ENCODE measurements around the gene CALHM5. TPM values are rescaled to one million over a fixed set of nuclear protein-coding genes. Genes with fewer than 3 reads are reported as not detected.

CALHM5 gene
- total and polyA plus RNA-seq, 7 donors = 0.52 to 1.2 (median 0.81) TPM

DNA sequence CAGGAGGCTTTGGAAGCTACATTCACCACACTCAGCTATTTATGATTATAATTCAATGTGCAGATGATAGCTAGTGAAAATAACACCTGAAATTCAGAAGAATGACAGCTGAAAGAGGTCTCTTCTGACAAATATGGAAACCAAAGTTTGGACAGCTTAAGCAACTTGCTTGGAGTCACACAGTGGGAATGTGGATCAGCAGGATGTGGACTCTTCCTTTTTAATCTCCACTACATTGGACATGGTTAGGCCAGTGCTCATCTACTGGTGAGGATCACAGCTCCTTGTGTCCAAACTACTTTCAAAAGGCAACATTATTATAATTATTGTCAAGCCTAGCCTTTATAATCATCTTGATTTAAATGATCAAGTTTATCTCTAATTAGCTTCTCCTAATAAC is 23.7 kb downstream of the CALHM5 start:
- DNase-seq (no peak), ATAC-seq (no peak)
- Histone ChIP-seq H3K9me3 (no peaks in the 10 kb centered on the region), H3K27me3 (ENCODE audit: insufficient read depth in 3 of 3, low read length in 2 of 3) (no peaks in the 10 kb centered on the region), H3K27ac (no peak overlapping the region), H3K4me1 (peaks cover 3% of the 10 kb centered on the region), H3K4me3 (no peak overlapping the region), H3K36me3 (ENCODE audit: insufficient read depth in 1 of 2, low read depth in 1 of 2) (no peaks in the 10 kb centered on the region)
- TF ChIP-seq, protein P1, sequence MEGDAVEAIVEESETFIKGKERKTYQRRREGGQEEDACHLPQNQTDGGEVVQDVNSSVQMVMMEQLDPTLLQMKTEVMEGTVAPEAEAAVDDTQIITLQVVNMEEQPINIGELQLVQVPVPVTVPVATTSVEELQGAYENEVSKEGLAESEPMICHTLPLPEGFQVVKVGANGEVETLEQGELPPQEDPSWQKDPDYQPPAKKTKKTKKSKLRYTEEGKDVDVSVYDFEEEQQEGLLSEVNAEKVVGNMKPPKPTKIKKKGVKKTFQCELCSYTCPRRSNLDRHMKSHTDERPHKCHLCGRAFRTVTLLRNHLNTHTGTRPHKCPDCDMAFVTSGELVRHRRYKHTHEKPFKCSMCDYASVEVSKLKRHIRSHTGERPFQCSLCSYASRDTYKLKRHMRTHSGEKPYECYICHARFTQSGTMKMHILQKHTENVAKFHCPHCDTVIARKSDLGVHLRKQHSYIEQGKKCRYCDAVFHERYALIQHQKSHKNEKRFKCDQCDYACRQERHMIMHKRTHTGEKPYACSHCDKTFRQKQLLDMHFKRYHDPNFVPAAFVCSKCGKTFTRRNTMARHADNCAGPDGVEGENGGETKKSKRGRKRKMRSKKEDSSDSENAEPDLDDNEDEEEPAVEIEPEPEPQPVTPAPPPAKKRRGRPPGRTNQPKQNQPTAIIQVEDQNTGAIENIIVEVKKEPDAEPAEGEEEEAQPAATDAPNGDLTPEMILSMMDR (IDR thresholded peaks at IDR 0.05) = no peak
- intact Hi-C loops (cut with DNase I) = loop anchor here (5.0 to 10.0 kb wide), 2 partner anchors 112 to 170 kb away; no protein-coding TSS in a partner anchor

DNA sequence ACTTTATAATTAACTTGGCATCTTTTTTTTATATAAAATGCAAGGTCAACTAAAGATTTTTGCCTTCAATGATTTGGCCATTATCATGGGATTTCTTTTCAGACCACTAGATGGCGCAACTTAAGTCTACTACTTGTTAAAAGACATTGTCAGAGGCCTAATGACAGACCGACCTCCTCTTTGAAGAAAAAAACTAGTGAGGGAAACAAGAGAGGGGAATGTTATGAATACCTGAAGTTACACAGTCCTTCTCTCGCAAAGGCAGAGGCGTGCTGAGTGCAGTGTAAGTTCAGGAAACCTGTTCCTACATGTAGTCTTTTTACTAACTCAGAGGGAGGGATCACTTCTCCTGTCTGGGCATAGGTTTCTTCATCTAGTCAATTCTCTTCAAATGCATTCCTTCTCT is 24.8 kb downstream of the CALHM5 start:
- ATAC-seq = peak; percentile 46 to 83 (median 52)
- Histone ChIP-seq H3K36me3 (ENCODE audit: insufficient read depth in 1 of 2, low read depth in 1 of 2) (no peaks in the 10 kb centered on the region), H3K27me3 (ENCODE audit: insufficient read depth in 3 of 3, low read length in 2 of 3) (no peaks in the 10 kb centered on the region), H3K4me3 (no peak overlapping the region), H3K27ac (no peak overlapping the region), H3K4me1 (peaks cover 3% of the 10 kb centered on the region), H3K9me3 (no peaks in the 10 kb centered on the region)
- TF ChIP-seq, protein P1 (IDR thresholded peaks at IDR 0.05) = peak; percentile 74
- 15 to 20% (median 19%) methylated on average over 4 of the region's 4 CpGs for WGBS, 3 donors
- intact Hi-C loops (cut with DNase I) = loop anchor here (2.0 to 10.0 kb wide), 3 partner anchors 25 to 171 kb away; no protein-coding TSS in a partner anchor
- no peak for DNase-seq

DNA sequence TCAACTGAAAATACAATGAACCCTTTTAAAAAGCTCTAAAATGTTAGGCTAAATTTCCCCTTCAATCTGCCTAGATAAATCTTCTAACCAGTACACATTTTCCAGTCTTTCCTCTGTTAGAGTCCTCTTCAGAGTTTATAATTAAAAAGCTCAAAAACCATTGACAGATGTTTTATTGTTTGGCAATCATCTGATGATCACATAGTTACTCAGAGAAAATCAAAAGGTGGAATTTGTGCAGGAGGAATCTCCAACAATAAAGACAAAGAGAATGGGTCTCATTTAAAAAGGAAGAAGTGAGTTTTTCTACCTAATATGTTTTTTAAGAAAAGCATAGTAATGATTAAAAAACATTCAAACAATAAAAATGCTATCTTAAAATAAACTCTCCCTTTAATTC is 31.0 kb downstream of the CALHM5 start:
- no peak for DNase-seq
- Histone ChIP-seq H3K4me3 (no peak overlapping the region), H3K27ac (no peak overlapping the region), H3K9me3 (no peaks in the 10 kb centered on the region), H3K27me3 (ENCODE audit: insufficient read depth in 3 of 3, low read length in 2 of 3) (no peaks in the 10 kb centered on the region), H3K4me1 (no peaks in the 10 kb centered on the region), H3K36me3 (ENCODE audit: insufficient read depth in 1 of 2, low read depth in 1 of 2) (no peaks in the 10 kb centered on the region)
- intact Hi-C loops (cut with DNase I) = no loop called here
- ATAC-seq = no peak
- TF ChIP-seq, protein P1 (IDR thresholded peaks at IDR 0.05) = no peak

DNA sequence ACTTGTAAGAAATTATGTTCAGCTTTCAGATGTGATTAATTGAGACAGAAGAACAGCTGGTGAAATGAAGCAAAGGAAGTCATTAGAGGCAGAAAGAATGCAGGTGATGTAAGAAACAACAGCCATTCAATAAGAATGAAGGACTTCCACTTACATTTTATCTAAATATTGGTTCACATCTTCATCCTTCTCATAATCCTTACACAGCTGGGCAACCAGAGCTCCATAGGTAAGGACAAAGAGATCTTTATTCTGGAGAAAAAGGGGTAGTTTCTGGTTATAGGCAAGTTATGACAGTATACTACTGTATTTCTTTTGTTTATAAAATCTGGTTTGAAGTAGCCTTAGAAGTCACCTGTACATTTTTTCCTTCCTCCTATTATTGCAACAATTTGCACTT is 31.7 kb downstream of the CALHM5 start:
- no peaks in the 10 kb centered on the region for H3K27me3 ChIP-seq (ENCODE audit: insufficient read depth in 3 of 3, low read length in 2 of 3)
- TF ChIP-seq, protein P1 (IDR thresholded peaks at IDR 0.05) = no peak
- no peaks in the 10 kb centered on the region for H3K36me3 ChIP-seq (ENCODE audit: insufficient read depth in 1 of 2, low read depth in 1 of 2)
- ATAC-seq (no peak), DNase-seq (no peak)
- H3K9me3 ChIP-seq = no peaks in the 10 kb centered on the region
- no peak overlapping the region for H3K27ac ChIP-seq
- intact Hi-C loops (cut with DNase I) = no loop called here
- H3K4me1 ChIP-seq = no peaks in the 10 kb centered on the region
- no peak overlapping the region for H3K4me3 ChIP-seq

DNA sequence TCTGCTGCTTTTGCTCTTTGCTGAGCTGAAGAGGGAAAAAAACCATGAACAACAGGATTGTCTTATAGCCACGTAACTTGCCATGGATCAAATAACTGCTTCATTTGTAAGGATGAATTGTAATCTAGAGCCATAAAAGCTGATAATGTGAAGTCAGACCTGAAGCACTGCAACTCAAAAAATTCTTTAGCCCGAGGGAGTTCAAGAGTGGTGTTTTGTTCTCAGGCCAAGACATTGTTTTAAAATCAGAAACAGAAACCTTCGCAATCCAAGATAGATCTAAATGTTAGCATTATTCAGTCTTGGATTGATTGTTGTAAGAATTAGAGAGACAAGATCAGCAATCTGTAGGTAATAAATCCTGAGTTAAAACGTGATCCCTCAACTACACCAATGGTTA is 34.2 kb downstream of the CALHM5 start, which contains the start of gene TRAPPC3L:
TRAPPC3L (minus strand) TSS at position 34 of the 400 bp plus-strand sequence. CDS start 170 bp downstream, outside the sequence.
- intact Hi-C loops (cut with DNase I) = no loop called here
- WGBS, 3 donors = 42 to 54% (median 45%) methylated on average over 4 of the region's 4 CpGs
- H3K9me3 ChIP-seq = no peaks in the 10 kb centered on the region

More for the DNA sequence above, 34.2 kb downstream of the CALHM5 start, which contains the start of gene TRAPPC3L:
- H3K27me3 ChIP-seq (ENCODE audit: insufficient read depth in 3 of 3, low read length in 2 of 3) = no peaks in the 10 kb centered on the region
- no peak for DNase-seq
- no peaks in the 10 kb centered on the region for H3K4me1 ChIP-seq
- ATAC-seq = no peak
- H3K27ac ChIP-seq = no peak within 1 kb of the TSS
- no peak within 1 kb of the TSS for H3K4me3 ChIP-seq
- TF ChIP-seq, protein P1 (IDR thresholded peaks at IDR 0.05) = no peak
- no peaks in the 10 kb centered on the region for H3K36me3 ChIP-seq (ENCODE audit: insufficient read depth in 1 of 2, low read depth in 1 of 2)
